SU-DHL-6 (cell line): ENCODE data around the gene ZNF280B.
"Not testable (repeated sequence)": the region's sequence is repeated elsewhere in the genome, so short reads cannot be mapped to it uniquely, and the experiment has no call there.

Source experiments
- H2AFZ ChIP-seq: fragments of 200-600 bp; sonication (generic); 2 replicates; pipeline ENCODE4 v1.6.1; 2014; ENCODE audit warnings: low read depth, mild to moderate bottlenecking, moderate library complexity, mixed read lengths, antibody characterized with exemption, low read length; ENCODE audit not compliant: severe bottlenecking
- H3F3A ChIP-seq: fragments of 200-600 bp; shearing (Covaris generic); 2 replicates; pipeline ENCODE4 v1.6.0; 2016; ENCODE audit warnings: antibody characterized with exemption, mild to moderate bottlenecking; ENCODE audit not compliant: insufficient read depth
- H3K27ac ChIP-seq: fragments of 200-600 bp; sonication (generic); 2 replicates; pipeline ENCODE4 v1.5.1; 2016; ENCODE audit warnings: low read depth, mild to moderate bottlenecking, low read length, moderate library complexity, mixed read lengths
- H3K27me3 ChIP-seq: fragments of 200-600 bp; sonication (generic), shearing (Covaris generic); 2 replicates; pipeline ENCODE4 v1.6.0; 2014; ENCODE audit warnings: mild to moderate bottlenecking, low read length
- H3K36me3 ChIP-seq: fragments of 200-600 bp; sonication (generic); 2 replicates; pipeline ENCODE4 v1.6.1; 2014; ENCODE audit warnings: mild to moderate bottlenecking, low read length, mixed read lengths
- H3K4me2 ChIP-seq: fragments of 300-600, 200-600 bp; shearing (Covaris generic), sonication (generic); 2 replicates; pipeline ENCODE4 v1.6.0; 2014; ENCODE audit warnings: low read length, low read depth, mild to moderate bottlenecking; ENCODE audit not compliant: poor library complexity, severe bottlenecking
- H3K4me3 ChIP-seq: fragments of 200-600 bp; sonication (generic); 2 replicates; pipeline ENCODE4 v1.5.1; 2014; ENCODE audit warnings: antibody characterized with exemption, low read length, mild to moderate bottlenecking, mixed read lengths; ENCODE audit not compliant: insufficient read depth, poor library complexity, severe bottlenecking
- H3K79me2 ChIP-seq: fragments of 200-600 bp; sonication (generic); 2 replicates; pipeline ENCODE4 v1.6.1; 2014; ENCODE audit warnings: mild to moderate bottlenecking, low read length, moderate library complexity; ENCODE audit not compliant: insufficient read depth
- H3K9ac ChIP-seq: fragments of 200-600 bp; sonication (generic); 2 replicates; pipeline ENCODE4 v1.7.0; 2014; ENCODE audit warnings: mild to moderate bottlenecking, low read length
- H3K9me2 ChIP-seq: fragments of 200-600 bp; sonication (generic); replicated peaks from 2 replicates; pipeline ENCODE4 v1.6.1; 2014; ENCODE audit warnings: low read length; ENCODE audit not compliant: insufficient read depth
- H3K9me3 ChIP-seq: fragments of 200-600 bp; sonication (generic); 2 replicates; pipeline ENCODE4 v1.6.1; 2014; ENCODE audit warnings: low read length, mixed read lengths; ENCODE audit not compliant: insufficient read depth
- H4K20me1 ChIP-seq: fragments of 200-600 bp; sonication (generic); 2 replicates; pipeline ENCODE4 v1.6.1; 2014; ENCODE audit warnings: low read depth, mild to moderate bottlenecking, antibody characterized with exemption, low read length, moderate library complexity, mixed read lengths
- CTCF ChIP-seq: fragments of 200-600 bp; sonication (generic); IDR thresholded peaks from one replicate; pipeline ENCODE4 v1.5.1; 2017; ENCODE audit warnings: antibody characterized with exemption, mild to moderate bottlenecking, low read length, moderate library complexity; ENCODE audit not compliant: insufficient read depth, poor library complexity, severe bottlenecking
- EZH2phosphoT487 ChIP-seq: fragments of 200-600 bp; sonication (generic), shearing (Covaris generic); conservative IDR thresholded peaks from 2 replicates; pipeline ENCODE4 v1.6.1; 2018; ENCODE audit warnings: mild to moderate bottlenecking, antibody characterized with exemption, low read length, moderate library complexity, mixed read lengths

ZNF280B gene

GRCh38 chr22:22519591-22519990, 11.0 kb upstream of the ZNF280B start:
- H4K20me1 ChIP-seq, result no peaks in the 10 kb centered on the region
- no peak overlapping the region for H2AFZ ChIP-seq

GRCh38 chr22:22516992-22517391, 8.4 kb upstream of the ZNF280B start:
- H3F3A ChIP-seq, result no peaks in the 10 kb centered on the region
- H3K9me3 ChIP-seq, result no peaks in the 10 kb centered on the region
- TF ChIP-seq CTCF (no peak), EZH2phosphoT487 (no peak)
- no peaks in the 10 kb centered on the region for H3K27me3 ChIP-seq
- H3K9me2 ChIP-seq, result no peaks in the 10 kb centered on the region
- no peaks in the 10 kb centered on the region for H3K36me3 ChIP-seq
- H3K9ac ChIP-seq, result no peak overlapping the region
- no peak overlapping the region for H3K27ac ChIP-seq
- no peak overlapping the region for H2AFZ ChIP-seq
- H3K4me2 ChIP-seq, result no peak overlapping the region
- no peaks in the 10 kb centered on the region for H4K20me1 ChIP-seq
- H3K4me3 ChIP-seq, result no peak overlapping the region
- H3K79me2 ChIP-seq, result no peaks in the 10 kb centered on the region

More at GRCh38 chr22:22519591-22519990, 11.0 kb upstream of the ZNF280B start:
- no peaks in the 10 kb centered on the region for H3K9me3 ChIP-seq
- H3K27ac ChIP-seq, result no peak overlapping the region
- no peak overlapping the region for H3K4me3 ChIP-seq
- no peaks in the 10 kb centered on the region for H3K36me3 ChIP-seq
- H3K79me2 ChIP-seq, result no peaks in the 10 kb centered on the region
- H3K9ac ChIP-seq, result no peak overlapping the region
- no peaks in the 10 kb centered on the region for H3K9me2 ChIP-seq
- H3K4me2 ChIP-seq, result no peak overlapping the region
- H3K27me3 ChIP-seq, result no peaks in the 10 kb centered on the region
- TF ChIP-seq CTCF (no peak), EZH2phosphoT487 (no peak)
- H3F3A ChIP-seq, result no peaks in the 10 kb centered on the region

- H3K27ac ChIP-seq, result no peak overlapping the region
- no peaks in the 10 kb centered on the region for H3K9me2 ChIP-seq
- no peaks in the 10 kb centered on the region for H4K20me1 ChIP-seq
- H2AFZ ChIP-seq, result no peak overlapping the region
- no peaks in the 10 kb centered on the region for H3K27me3 ChIP-seq
- no peak overlapping the region for H3K9ac ChIP-seq
- H3K36me3 ChIP-seq, result no peaks in the 10 kb centered on the region
- no peak overlapping the region for H3K4me2 ChIP-seq
- TF ChIP-seq EZH2phosphoT487 (no peak), CTCF (no peak)
- no peaks in the 10 kb centered on the region for H3K79me2 ChIP-seq
- no peak overlapping the region for H3K4me3 ChIP-seq
- H3K9me3 ChIP-seq, result no peaks in the 10 kb centered on the region
- H3F3A ChIP-seq, result no peaks in the 10 kb centered on the region
Measured at GRCh38 chr22:22515890-22516289, 7.3 kb upstream of the ZNF280B start.

- not testable (repeated sequence) for H3K36me3 ChIP-seq, H3K4me3 ChIP-seq, H3K9ac ChIP-seq, H3K4me2 ChIP-seq, H3K27ac ChIP-seq, H3K27me3 ChIP-seq, H3K79me2 ChIP-seq, H3F3A ChIP-seq, H4K20me1 ChIP-seq, H3K9me2 ChIP-seq, H2AFZ ChIP-seq, H3K9me3 ChIP-seq
Measured at GRCh38 chr22:22514431-22514830, 5.9 kb upstream of the ZNF280B start.
